Stimulated activated CD4-positive, alpha-beta T cell treated with anti-CD3 and anti-CD28 coated beads, Interleukin-4, amount 100 ng/mL, for 24 hours (primary cell): Measurements from ENCODE around the gene SDS.

Experiments
- DNase-seq: peaks from one replicate; pipeline ENCODE4 v3.0.0-alpha.2; 2020

SDS gene

GRCh38 chr12:113398346-113399290, 5.1 kb downstream of the SDS start:
- DNase-seq = no peak

- DNase-seq = no peak
These were observed 6.0 kb downstream of the SDS start for GRCh38 chr12:113397497-113398197.

- no peak for DNase-seq
These were observed 6.7 kb downstream of the SDS start for GRCh38 chr12:113396828-113397496.

- no peak for DNase-seq
These were observed 7.5 kb downstream of the SDS start for GRCh38 chr12:113396200-113396599.

- no peak for DNase-seq
These were observed 8.6 kb downstream of the SDS start for GRCh38 chr12:113395119-113395518.

- DNase-seq = no peak
These were observed 9.9 kb downstream of the SDS start for GRCh38 chr12:113393749-113394148.

- DNase-seq = no peak
These were observed 10.6 kb downstream of the SDS start for GRCh38 chr12:113392988-113393579.

- DNase-seq = no peak
These were observed 11.2 kb downstream of the SDS start for GRCh38 chr12:113392520-113392919.

- no peak for DNase-seq
These were observed 11.9 kb downstream of the SDS start for GRCh38 chr12:113391650-113392337.

GRCh38 chr12:113391145-113391544, 12.5 kb downstream of the SDS start:
- DNase-seq = no peak

- no peak for DNase-seq
These were observed 13.3 kb downstream of the SDS start for GRCh38 chr12:113390064-113391043.

- DNase-seq = no peak
These were observed 15.3 kb downstream of the SDS start for GRCh38 chr12:113388351-113388750.

- no peak for DNase-seq
These were observed 16.1 kb downstream of the SDS start for GRCh38 chr12:113387631-113388030.

- DNase-seq = no peak
These were observed 16.7 kb downstream of the SDS start for GRCh38 chr12:113386866-113387566.

- DNase-seq = no peak
These were observed 18.3 kb downstream of the SDS start for GRCh38 chr12:113385282-113385882.

GRCh38 chr12:113384778-113385177, 18.9 kb downstream of the SDS start:
- DNase-seq = no peak

GRCh38 chr12:113382206-113382605, 21.5 kb downstream of the SDS start:
- DNase-seq = no peak

GRCh38 chr12:113381220-113381619, 22.5 kb downstream of the SDS start:
- no peak for DNase-seq

GRCh38 chr12:113378291-113378690, 25.4 kb downstream of the SDS start:
- DNase-seq = no peak

- DNase-seq = no peak
These were observed 28.8 kb downstream of the SDS start for GRCh38 chr12:113374823-113375428.
